Trophoblast cell (in vitro differentiated cells and primary cell): ENCODE data around the gene MBNL2.
A peak's percentile ranks its signal among the peaks of the same experiment; 100 is the strongest.

Experiments used
- DNase-seq, 2 donors: peaks; one replicate each; pipeline ENCODE4 v3.0.0-alpha.2; 2016
- H2AFZ ChIP-seq: 2 replicates; pipeline ENCODE4 v1.6.1; 2013; ENCODE audit warnings: low read length, moderate library complexity, mild to moderate bottlenecking; ENCODE audit not compliant: insufficient read depth, poor library complexity
- H2AK5ac ChIP-seq: 2 replicates; pipeline ENCODE4 v1.6.1; 2013; ENCODE audit warnings: mild to moderate bottlenecking, low read length
- H2BK120ac ChIP-seq: 2 replicates; pipeline ENCODE4 v1.6.1; 2013; ENCODE audit warnings: low read length, mild to moderate bottlenecking, moderate library complexity; ENCODE audit not compliant: insufficient read depth, poor library complexity
- H2BK12ac ChIP-seq: 2 replicates; pipeline ENCODE4 v1.6.1; 2013; ENCODE audit warnings: mild to moderate bottlenecking, low read length, moderate library complexity
- H2BK5ac ChIP-seq: 2 replicates; pipeline ENCODE4 v1.6.1; 2013; ENCODE audit warnings: low read length, low read depth, moderate library complexity, mild to moderate bottlenecking; ENCODE audit not compliant: poor library complexity
- H3K14ac ChIP-seq: 2 replicates; pipeline ENCODE4 v1.6.1; 2013; ENCODE audit warnings: mild to moderate bottlenecking, low read length
- H3K18ac ChIP-seq: 2 replicates; pipeline ENCODE4 v1.6.1; 2013; ENCODE audit warnings: mild to moderate bottlenecking, low read length
- H3K23ac ChIP-seq: 2 replicates; pipeline ENCODE4 v1.6.1; 2013; ENCODE audit warnings: low read length
- H3K27ac ChIP-seq: 2 replicates; pipeline ENCODE4 v1.5.1; 2013; ENCODE audit warnings: low read depth, mild to moderate bottlenecking, inconsistent platforms, low read length, moderate library complexity
- H3K27me3 ChIP-seq: 2 replicates; pipeline ENCODE4 v1.6.1; 2013; ENCODE audit warnings: inconsistent platforms, mild to moderate bottlenecking, low read length, moderate library complexity; ENCODE audit not compliant: insufficient read depth
- H3K36me3 ChIP-seq, 2 experiments: 1 replicate in 1 of 2; 2 replicates in 1 of 2; pipeline ENCODE4 v1.6.1; 2013; ENCODE audit warnings: low read length in 2 of 2, mild to moderate bottlenecking in 2 of 2, moderate library complexity in 1 of 2; ENCODE audit not compliant: insufficient read depth in 2 of 2, control insufficient read depth in 1 of 2
- H3K4ac ChIP-seq: 2 replicates; pipeline ENCODE4 v1.6.1; 2013; ENCODE audit warnings: low read depth, mild to moderate bottlenecking, low read length, moderate library complexity
- H3K4me1 ChIP-seq, 2 experiments: 1 replicate in 1 of 2; 2 replicates in 1 of 2; pipeline ENCODE4 v1.6.1; 2013; ENCODE audit warnings: low read length in 2 of 2, mild to moderate bottlenecking in 2 of 2, moderate library complexity in 1 of 2; ENCODE audit not compliant: insufficient read depth in 2 of 2, control insufficient read depth in 1 of 2
- H3K4me2 ChIP-seq: 2 replicates; pipeline ENCODE4 v1.6.1; 2013; ENCODE audit warnings: inconsistent platforms, mild to moderate bottlenecking, low read length, moderate library complexity
- H3K4me3 ChIP-seq: 2 replicates; pipeline ENCODE4 v1.5.1; 2013; ENCODE audit warnings: mild to moderate bottlenecking, low read depth, low read length, inconsistent platforms
- H3K79me1 ChIP-seq: one replicate; pipeline ENCODE4 v1.6.1; 2013; ENCODE audit warnings: low read length
- H3K79me2 ChIP-seq: 2 replicates; pipeline ENCODE4 v1.6.1; 2013; ENCODE audit warnings: low read length, mild to moderate bottlenecking; ENCODE audit not compliant: control insufficient read depth, insufficient read depth, poor library complexity
- H3K9ac ChIP-seq: 2 replicates; pipeline ENCODE4 v1.6.1; 2013; ENCODE audit warnings: mild to moderate bottlenecking, low read length
- H3K9me3 ChIP-seq: 2 replicates; pipeline ENCODE4 v1.6.1; 2013; ENCODE audit warnings: low read depth, mild to moderate bottlenecking, control low read depth, inconsistent platforms, low read length; ENCODE audit not compliant: insufficient read depth
- H4K12ac ChIP-seq: 2 replicates; pipeline ENCODE4 v1.6.1; 2013; ENCODE audit warnings: low read depth, mild to moderate bottlenecking, low read length, moderate library complexity
- H4K8ac ChIP-seq: 2 replicates; pipeline ENCODE4 v1.6.1; 2013; ENCODE audit warnings: low read depth, mild to moderate bottlenecking, low read length, moderate library complexity
- H4K91ac ChIP-seq: one replicate; pipeline ENCODE4 v1.6.1; 2013; ENCODE audit warnings: low read depth, mild to moderate bottlenecking, low read length, moderate library complexity
- WGBS: extraction: QIAGEN DNeasy Blood & Tissue Kit; methylation state at CpG from one replicate; pipeline ENCODE4 v1.1.7; 2013; ENCODE audit warnings: missing lambda C conversion rate; ENCODE audit not compliant: insufficient read length, insufficient coverage; ENCODE audit errors: extremely low coverage; 5-methylcytosine and 5-hydroxymethylcytosine counted together

The MBNL2 gene

GRCh38 chr13:97263160-97263559 is 41.0 kb downstream of the MBNL2 start:
- no peak overlapping the region for H2BK12ac ChIP-seq
- H3K18ac ChIP-seq = peak overlapping the region; percentile 17
- no CpG with 5 or more reads among the region's 1 CpG for WGBS
- no peak overlapping the region for H2BK5ac ChIP-seq
- no peak overlapping the region for H4K91ac ChIP-seq
- no peak overlapping the region for H3K14ac ChIP-seq
- no peak overlapping the region for H4K12ac ChIP-seq
- H3K4me1 ChIP-seq = peaks cover 42 to 45% of the 10 kb centered on the region in 2 experiments
- no peak for DNase-seq
- H3K23ac ChIP-seq = no peak overlapping the region
- H3K9ac ChIP-seq = no peak overlapping the region
- no peak overlapping the region for H2AFZ ChIP-seq
- H3K27ac ChIP-seq = no peak overlapping the region
- no peak overlapping the region for H4K8ac ChIP-seq
- no peak overlapping the region for H2AK5ac ChIP-seq
- no peaks in the 10 kb centered on the region for H3K27me3 ChIP-seq
- H3K4me2 ChIP-seq = no peak overlapping the region
- H3K9me3 ChIP-seq = no peaks in the 10 kb centered on the region
- no peak overlapping the region for H3K4ac ChIP-seq
- peaks cover 8% of the 10 kb centered on the region in 2 experiments for H3K36me3 ChIP-seq
- no peak overlapping the region for H3K4me3 ChIP-seq
- H2BK120ac ChIP-seq = no peak overlapping the region
- H3K79me1 ChIP-seq = peaks cover 40% of the 10 kb centered on the region
- H3K79me2 ChIP-seq = peaks cover 34% of the 10 kb centered on the region

GRCh38 chr13:97264663-97265062 is 42.5 kb downstream of the MBNL2 start:
- Histone ChIP-seq H3K27ac (no peak overlapping the region), H3K4me2 (no peak overlapping the region), H4K91ac (no peak overlapping the region), H2AK5ac (no peak overlapping the region), H3K36me3 (peaks cover 8 to 9% of the 10 kb centered on the region in 2 experiments), H3K9me3 (no peaks in the 10 kb centered on the region), H3K27me3 (no peaks in the 10 kb centered on the region), H2AFZ (no peak overlapping the region), H3K79me2 (peaks cover 33% of the 10 kb centered on the region), H3K4me1 (peaks cover 37 to 45% of the 10 kb centered on the region in 2 experiments), H3K18ac (no peak overlapping the region), H3K4me3 (no peak overlapping the region), H4K8ac (no peak overlapping the region), H3K9ac (no peak overlapping the region), H2BK5ac (no peak overlapping the region), H3K23ac (no peak overlapping the region), H3K14ac (no peak overlapping the region), H2BK12ac (no peak overlapping the region), H3K4ac (peak overlapping the region; percentile 84), H3K79me1 (peaks cover 29% of the 10 kb centered on the region), H2BK120ac (no peak overlapping the region), H4K12ac (no peak overlapping the region)
- WGBS = no CpG with 5 or more reads among the region's 3 CpGs
- DNase-seq = no peak

- peak overlapping the region; percentile 3 for H4K8ac ChIP-seq
- peaks cover 8 to 9% of the 10 kb centered on the region in 2 experiments for H3K36me3 ChIP-seq
- peaks cover 24% of the 10 kb centered on the region for H3K79me2 ChIP-seq
- no peak overlapping the region for H3K14ac ChIP-seq
- no peaks in the 10 kb centered on the region for H3K27me3 ChIP-seq
- no peak for DNase-seq
- peak overlapping the region; percentile 3 for H3K18ac ChIP-seq
- no peak overlapping the region for H3K4me2 ChIP-seq
- H3K9ac ChIP-seq = no peak overlapping the region
- peak overlapping the region; percentile 3 for H3K27ac ChIP-seq
- H3K4ac ChIP-seq = peak overlapping the region; percentile 34
- H3K23ac ChIP-seq = no peak overlapping the region
- H2AK5ac ChIP-seq = peak overlapping the region; percentile 15
- no peak overlapping the region for H2BK120ac ChIP-seq
- H2BK12ac ChIP-seq = peak overlapping the region; percentile 23
- H3K9me3 ChIP-seq = no peaks in the 10 kb centered on the region
- H2AFZ ChIP-seq = no peak overlapping the region
- no peak overlapping the region for H4K91ac ChIP-seq
- H3K4me3 ChIP-seq = no peak overlapping the region
- peaks cover 24 to 33% of the 10 kb centered on the region in 2 experiments for H3K4me1 ChIP-seq
- peaks cover 18% of the 10 kb centered on the region for H3K79me1 ChIP-seq
- WGBS = no CpG with 5 or more reads among the region's 8 CpGs
- no peak overlapping the region for H2BK5ac ChIP-seq
- H4K12ac ChIP-seq = no peak overlapping the region
Measured at GRCh38 chr13:97266332-97266731, 44.2 kb downstream of the MBNL2 start.

GRCh38 chr13:97266772-97267417 is 44.8 kb downstream of the MBNL2 start:
- peak overlapping the region; percentile 74 for H3K27ac ChIP-seq
- H2BK120ac ChIP-seq = peak overlapping the region; percentile 5
- no peak overlapping the region for H2BK12ac ChIP-seq
- peak overlapping the region; percentile 1 for H4K8ac ChIP-seq
- no peak overlapping the region for H2AK5ac ChIP-seq
- peaks cover 8% of the 10 kb centered on the region in 2 experiments for H3K36me3 ChIP-seq
- peaks cover 19% of the 10 kb centered on the region for H3K79me2 ChIP-seq
- H3K4me2 ChIP-seq = no peak overlapping the region
- H3K4ac ChIP-seq = no peak overlapping the region
- H3K9ac ChIP-seq = no peak overlapping the region
- no peaks in the 10 kb centered on the region for H3K27me3 ChIP-seq
- H3K14ac ChIP-seq = no peak overlapping the region
- DNase-seq = no peak
- no CpG with 5 or more reads among the region's 8 CpGs for WGBS
- H3K23ac ChIP-seq = no peak overlapping the region
- H4K12ac ChIP-seq = no peak overlapping the region
- no peak overlapping the region for H3K4me3 ChIP-seq
- no peak overlapping the region for H4K91ac ChIP-seq
- no peaks in the 10 kb centered on the region for H3K9me3 ChIP-seq
- no peak overlapping the region for H2AFZ ChIP-seq
- H3K4me1 ChIP-seq = peaks cover 19 to 28% of the 10 kb centered on the region in 2 experiments
- no peak overlapping the region for H2BK5ac ChIP-seq
- no peak overlapping the region for H3K18ac ChIP-seq
- peaks cover 13% of the 10 kb centered on the region for H3K79me1 ChIP-seq
